Caki2 (cell line): ENCODE data around the gene PIEZO2. TPM values are rescaled to one million over a fixed set of nuclear protein-coding genes. Genes with fewer than 3 reads are reported as not detected.
"Not testable (repeated sequence)": the region's sequence is repeated elsewhere in the genome, so short reads cannot be mapped to it uniquely, and the experiment has no call there.

Source experiments
- DNase-seq: peaks from one replicate; pipeline ENCODE4 v3.0.0-alpha.2; 2015; ENCODE audit warnings: low read depth
- in situ Hi-C: cut with HindIII; loops from 2 replicates; pipeline ENCODE4 v1.10.0; 2016; ENCODE audit warnings: low sequenced_read_pairs, low pct_unique_long_range_greater_than_20kb, mixed read lengths
- total RNA-seq: library from RNA; depleted of rRNA; stranded (reverse); fragments of >200 nt; shearing (Covaris generic); gene quantifications from 2 replicates; pipeline ENCODE4 v1.2.3, GENCODE V29; 2014; ENCODE audit warnings: low replicate concordance

PIEZO2 gene
- total RNA-seq, 1 experiment from 2014 or later, result 2.8 TPM

DNA sequence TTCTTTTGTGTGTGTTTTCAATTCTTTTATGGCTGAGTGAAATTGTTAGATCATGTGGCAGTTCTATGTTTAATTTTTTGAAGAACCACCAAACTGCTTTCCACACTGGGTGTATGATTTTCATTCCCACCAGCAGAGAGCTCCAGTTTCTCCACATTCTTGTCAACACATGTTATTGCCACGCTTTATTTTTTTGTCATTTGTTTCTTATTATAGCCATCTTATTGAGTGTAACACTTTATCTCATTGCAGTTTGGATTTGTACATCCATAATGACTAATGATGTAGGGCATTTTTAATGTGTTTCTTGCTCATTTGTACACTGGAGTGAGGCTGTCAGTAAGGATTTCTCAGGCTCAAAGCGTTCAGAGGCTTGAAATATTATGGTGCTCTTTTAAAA is 184.2 kb downstream of the PIEZO2 start:
- DNase-seq, result no peak
- in situ Hi-C loops, result no loop called here

DNA sequence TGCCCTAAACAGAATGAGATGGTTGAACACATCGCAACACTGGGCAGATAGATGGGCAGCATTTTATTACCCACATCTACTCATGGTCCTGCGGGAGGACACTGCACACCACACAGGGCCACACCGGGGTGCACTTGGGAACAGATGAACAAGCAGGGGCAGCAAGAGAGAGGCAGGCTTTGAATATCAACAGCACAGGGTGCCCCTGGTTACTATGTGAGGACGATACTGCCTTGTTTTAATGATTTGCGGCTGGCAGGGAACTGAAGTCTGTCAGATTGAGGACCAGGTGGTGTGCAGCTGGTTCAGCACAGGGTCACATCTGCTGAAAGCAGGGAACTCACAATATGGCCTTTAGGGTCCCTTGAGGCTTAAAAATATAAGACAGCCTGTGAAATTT is 195.7 kb downstream of the PIEZO2 start:
- no peak for DNase-seq
- in situ Hi-C loops, result no loop called here

DNA sequence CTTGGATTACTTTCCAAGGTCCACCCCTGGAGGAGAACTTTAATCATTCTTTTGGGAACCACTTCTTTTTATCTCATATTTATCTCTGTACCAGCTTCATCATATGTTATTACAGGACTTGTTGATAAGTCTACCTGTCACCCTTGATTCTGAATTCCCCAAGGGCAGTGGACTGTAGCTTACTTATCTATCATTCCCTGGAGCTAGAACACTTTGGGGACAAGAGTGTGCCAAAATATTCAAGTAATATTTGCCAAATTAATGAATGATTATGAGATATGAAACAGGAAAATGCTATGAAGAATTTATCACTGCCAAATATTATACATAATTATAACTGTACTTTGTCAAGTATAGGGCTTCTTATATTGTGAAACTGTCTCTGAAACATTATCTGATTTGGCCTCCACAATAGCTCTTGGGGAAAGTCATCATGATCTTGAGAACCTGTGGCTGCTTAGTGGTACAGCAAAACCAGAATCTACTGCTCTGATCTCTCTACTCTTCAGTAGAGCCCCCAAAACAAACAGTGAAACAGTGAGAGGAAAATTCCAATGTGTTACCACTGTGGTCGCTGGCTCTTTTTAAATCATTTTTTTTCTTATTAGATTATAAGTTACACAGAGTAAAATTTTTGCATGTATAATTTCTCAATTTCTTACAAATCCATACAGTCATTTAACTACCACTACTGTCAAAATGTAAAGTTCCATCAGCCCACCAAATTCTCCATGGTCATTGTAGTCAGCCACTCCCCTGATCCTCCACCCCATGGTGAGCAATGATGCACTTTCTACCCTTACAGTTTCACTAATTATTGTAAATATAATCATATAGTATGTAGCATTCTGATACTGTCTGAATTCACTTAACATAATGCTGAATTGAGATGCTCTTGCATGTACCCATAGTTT is 197.5 kb downstream of the PIEZO2 start:
- in situ Hi-C loops, result no loop called here
- no peak for DNase-seq

DNA sequence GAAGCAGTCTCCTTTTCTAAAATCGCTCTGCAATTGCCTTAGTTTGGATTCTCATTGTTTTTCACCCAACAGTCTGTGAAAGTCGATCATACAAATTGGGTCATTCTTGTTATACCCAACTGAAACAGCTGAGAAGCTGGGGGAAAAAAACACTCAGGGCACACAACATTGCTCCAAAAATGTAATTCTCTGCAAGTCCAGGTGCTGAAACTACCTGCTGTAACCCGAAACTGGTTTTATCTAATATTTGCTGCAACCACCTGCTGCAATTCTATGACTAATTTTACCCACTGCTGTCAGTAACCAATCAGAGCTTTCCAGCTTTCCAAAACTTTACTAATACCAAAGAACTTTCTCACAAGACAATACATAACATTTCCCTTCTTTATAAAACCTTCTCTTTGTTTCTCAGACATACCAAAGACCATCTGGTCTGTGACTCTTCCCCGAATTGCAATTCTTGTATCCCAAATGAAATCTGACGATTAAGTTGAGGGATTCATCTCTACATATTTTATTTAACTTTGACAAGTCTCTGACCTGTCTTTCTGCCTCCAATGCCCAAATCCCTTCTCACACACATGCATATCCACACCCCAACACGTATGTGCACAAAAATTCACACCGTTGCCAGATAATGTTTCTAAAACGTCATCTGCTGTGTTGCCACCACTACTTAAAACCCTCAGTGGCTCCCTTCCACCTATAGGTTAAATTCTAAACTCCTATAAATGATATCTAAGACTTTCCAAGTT is 198.3 kb downstream of the PIEZO2 start:
- in situ Hi-C loops, result no loop called here
- no peak for DNase-seq

DNA sequence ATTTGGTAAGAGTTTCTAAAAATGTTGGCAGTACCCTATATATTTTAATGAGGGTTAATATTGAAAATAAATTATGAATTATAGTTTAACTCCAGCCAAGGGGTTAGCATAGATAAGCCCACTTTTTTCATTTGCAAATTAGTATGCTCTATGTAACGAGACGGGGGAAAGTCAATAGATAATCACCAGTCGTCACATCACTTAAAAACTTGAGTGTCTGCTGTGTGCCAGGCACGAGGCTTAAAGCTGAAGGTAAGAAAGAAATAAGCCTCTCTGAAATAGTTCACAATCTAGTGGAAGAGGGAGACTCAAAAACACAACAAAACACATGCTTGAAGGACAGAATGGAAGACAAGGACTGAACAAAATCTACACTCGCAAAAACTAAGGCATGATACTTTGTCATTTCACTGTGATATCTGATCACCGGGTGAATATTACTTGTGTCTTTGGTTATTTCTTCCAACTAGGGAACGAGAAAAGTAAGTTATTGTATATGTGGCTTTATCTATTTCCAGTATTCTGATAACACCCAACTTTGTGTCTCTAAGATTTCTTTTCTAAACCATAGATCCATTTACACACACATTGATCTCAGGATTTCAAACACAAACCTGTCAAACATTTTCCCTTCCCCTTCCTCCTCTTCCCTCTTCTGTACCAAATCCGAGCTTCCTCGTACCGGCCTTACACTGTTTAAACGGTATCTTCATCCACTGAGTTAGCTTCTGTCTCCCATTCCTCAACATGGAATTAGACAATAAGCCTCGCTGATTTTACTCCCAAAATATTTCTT is 199.1 kb downstream of the PIEZO2 start:
- in situ Hi-C loops, result no loop called here
- no peak for DNase-seq

DNA sequence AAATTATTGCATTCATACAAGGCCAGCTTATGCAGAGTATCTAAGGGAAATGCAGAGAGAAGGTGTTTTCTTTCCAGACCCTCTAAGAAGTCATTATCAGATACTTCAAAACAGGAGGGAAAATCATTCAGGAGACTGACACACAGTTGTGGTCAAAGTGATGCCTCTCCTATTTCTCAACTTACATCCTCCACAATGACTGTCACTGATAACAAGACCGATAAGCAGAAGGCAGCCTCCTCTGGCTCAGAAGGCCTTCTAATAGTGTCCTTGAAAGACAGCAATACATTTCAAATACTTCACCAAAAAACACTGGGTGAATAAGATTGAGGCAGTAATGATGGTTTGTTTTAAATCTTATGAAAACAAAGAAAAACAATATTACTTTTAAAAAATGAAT is 199.7 kb downstream of the PIEZO2 start:
- DNase-seq, result no peak
- in situ Hi-C loops, result no loop called here

DNA sequence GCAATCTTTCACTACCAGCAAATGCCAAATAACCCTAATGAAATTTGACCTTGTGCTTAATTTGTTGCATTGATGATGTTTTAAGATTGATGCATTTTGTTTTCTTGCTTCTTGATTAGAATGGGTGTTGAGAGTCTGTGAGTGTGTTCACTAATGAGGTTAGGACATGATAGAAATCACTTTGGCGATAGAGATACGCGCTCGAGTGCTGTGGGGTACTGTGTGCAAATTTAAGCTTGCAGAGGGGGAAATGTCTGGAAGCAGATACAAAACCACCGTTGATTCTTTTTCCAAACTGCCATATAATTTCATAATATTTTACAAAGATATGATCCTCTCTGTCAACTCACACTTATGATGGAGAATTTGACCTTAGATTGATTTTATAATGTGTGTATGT is 200.9 kb downstream of the PIEZO2 start:
- in situ Hi-C loops, result no loop called here
- DNase-seq, result no peak

DNA sequence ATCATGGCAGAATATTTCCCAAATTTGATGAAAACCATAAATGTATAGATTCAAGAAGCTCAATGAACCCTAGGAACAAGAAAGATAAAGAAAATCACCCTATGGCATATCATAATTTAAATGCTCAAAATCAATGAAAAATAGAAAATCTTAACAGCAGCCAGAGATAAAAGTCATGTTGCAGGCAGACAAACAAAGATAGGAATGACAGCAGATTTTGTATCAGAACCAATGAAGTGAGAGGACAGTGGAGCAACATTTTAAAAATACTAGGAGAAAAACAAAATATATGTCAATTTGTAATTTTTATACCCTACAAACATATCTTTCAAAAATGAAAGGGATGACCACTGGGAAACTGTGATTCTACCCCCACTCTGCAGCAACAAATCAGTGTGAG is 203.3 kb downstream of the PIEZO2 start:
- in situ Hi-C loops, result no loop called here
- no peak for DNase-seq

DNA sequence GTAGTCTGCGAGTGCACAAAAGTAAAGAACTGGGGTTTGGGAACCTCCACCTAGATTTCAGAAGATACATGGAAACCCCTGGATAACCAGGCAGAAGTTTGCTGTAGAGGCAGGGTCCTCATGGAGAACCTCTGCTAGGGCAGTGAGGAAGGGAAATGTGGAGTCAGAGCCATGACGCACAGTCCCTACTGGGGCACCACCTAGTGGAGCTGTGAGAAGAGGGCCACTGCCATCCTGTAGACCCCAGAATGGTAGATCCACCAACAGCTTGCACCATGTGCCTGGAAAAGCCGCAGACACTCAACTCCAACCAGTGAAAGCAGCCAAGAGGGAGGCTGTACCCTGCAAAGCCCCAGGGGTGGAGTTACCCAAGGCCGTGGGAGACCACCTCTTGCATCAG is 206.4 kb downstream of the PIEZO2 start:
- DNase-seq, result no peak
- in situ Hi-C loops, result no loop called here

DNA sequence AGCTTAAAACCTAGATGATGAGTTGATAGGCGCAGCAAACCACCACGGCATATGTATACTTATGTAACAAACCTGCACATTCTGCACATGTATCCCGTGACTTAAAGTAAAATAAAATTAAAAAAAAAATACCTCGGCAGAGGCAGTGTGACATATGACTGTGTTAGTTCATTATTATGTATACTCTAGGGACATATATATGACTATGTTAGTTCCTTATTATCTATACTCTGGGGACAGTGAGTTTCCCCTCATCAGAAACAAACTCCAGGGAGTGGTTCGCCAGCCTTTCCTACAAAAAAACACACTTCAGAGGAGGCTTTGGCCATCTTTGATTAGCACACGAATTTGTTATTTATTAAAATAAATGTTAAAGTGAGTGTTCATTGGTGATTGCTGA is 209.5 kb downstream of the PIEZO2 start:
- no peak for DNase-seq
- in situ Hi-C loops, result no loop called here

DNA sequence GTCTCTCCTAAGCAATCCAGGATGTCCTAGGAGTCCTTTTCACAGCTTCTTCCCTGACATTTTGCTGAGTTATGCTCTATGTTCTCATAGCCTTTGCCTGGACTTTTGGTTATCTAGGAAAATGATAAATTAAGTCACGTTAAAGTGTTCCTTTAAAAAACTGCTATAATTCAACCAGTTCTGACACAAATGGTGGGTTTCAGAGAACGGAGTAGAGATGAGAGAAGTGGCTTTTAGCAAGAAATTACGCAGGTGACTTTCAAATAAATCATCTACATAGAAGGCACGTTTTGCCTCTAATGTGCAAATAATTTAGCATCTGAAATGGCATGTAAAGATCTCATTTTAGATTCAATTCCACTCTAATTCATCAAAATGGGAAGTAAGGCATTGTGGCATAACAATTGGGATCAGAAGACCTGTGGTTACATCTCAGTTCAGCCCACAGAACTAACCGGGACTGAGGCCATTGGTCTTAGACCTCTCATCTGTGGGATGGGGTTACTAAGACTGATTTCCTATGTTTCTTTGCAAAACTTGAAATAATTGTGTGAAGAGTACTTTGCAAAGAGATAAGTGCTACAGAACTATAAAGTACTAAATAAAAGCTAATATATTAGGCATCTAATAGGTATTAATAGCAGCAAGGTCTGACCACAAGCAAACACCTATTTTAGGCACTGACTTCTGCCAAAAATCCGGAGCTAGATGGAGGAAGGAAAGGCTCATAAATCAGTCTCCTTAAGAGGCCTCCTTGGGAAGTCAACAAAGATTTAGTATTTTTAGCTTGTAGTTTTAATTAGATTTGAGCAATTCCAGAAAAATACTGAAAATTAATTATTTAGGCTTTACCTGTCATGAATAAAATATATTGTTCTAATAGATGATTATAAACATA is 211.4 kb downstream of the PIEZO2 start:
- no peak for DNase-seq
- in situ Hi-C loops, result no loop called here

DNA sequence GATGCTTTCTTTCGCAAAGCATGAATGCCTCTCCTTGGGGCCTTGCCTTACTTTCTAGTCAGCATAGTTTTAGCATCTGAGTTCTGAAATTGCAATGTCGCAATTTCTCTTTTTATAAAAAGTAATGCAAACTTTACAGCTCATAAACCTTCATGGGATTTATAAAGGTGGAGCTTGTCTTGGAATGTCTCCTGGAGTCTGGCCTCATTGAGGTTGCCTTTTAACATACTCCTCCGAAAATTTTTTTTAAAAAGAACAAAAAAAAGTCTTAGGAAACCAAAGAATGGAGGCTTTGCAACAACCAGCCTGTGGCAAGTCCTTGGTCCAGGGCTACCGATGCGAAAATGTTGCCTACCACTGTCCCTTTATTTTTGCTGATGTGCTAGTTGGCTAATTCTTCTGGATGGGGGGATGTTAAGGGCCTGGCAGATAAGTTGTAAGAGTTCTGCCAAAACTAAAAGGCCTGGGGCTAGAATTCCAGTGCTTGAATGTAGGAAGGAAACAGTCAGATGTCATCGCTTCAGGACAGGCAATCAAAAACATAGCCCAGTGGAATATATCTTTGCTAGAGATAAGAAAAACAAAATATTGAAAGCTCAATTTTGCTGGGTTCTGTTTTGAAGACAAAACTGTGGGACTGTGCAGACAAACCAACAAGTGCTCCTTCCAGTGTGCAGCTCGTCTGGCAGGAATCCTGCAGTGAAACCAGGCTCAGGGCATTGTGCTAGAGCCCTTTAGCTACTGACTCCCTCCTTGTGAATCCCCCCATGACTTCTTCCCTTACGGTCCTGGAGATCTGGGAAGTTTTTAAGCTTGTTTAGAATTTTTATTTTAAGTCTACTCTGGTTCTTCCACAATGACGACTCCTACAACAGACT is 213.0 kb downstream of the PIEZO2 start:
- no peak for DNase-seq
- in situ Hi-C loops, result no loop called here

DNA sequence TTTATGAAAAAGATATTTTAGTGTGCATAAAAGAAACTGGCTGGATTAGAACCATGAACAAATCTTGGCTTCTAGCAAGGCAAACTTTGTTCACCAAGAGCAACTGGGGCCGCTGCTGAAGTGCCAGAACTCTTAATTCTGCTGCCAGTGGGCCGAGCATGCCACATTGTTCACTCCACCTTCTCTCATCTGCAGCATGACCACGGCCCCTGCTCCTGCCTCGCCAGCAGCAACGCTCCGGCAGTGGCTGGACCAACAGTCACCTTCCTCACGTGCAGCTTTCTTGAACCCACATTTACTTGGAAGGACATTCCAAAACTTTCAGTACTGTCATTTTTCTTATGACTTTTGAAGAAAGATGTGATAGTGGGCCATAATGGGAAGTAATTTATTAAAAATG is 213.8 kb downstream of the PIEZO2 start:
- no peak for DNase-seq
- in situ Hi-C loops, result no loop called here

DNA sequence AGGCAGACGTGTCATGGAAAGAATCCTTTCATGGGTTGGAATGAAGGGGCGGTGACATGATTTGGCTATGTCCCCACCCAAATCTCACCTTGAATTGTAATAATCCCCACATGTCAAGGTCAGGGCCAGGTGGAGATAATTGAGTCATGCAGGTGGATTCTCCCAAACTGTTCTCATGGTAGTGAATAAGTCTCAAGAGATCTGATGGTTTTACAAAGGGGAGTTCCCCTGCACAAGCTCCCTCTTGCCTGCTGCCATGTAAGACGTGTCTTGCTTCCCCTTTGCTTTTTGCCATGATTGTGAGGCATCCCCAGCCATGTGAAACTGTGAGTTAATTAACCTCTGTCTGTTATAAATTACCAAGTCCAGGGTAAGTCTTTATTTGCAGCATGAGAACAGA is 215.7 kb downstream of the PIEZO2 start:
- DNase-seq, in situ Hi-C loops: not testable (repeated sequence)

DNA sequence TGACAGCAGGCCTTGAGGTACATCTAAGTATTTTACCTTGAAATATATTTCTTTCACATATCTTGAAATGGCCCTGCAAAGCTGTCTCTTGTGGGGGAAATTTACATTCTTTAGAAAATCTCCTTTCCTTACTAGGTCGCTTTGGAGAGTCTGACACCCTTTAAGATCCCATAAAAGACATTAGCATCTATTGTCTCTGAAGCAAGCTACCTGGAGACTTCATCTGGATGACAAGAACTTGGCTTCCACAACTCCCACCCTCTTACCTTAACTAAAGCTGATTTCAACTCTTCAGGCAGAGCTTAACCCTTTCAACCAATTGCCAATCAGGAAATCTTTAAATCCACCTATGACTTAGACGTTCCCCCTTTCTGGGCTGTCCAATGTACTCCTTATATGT is 219.3 kb downstream of the PIEZO2 start:
- in situ Hi-C loops, result no loop called here
- DNase-seq, result no peak

DNA sequence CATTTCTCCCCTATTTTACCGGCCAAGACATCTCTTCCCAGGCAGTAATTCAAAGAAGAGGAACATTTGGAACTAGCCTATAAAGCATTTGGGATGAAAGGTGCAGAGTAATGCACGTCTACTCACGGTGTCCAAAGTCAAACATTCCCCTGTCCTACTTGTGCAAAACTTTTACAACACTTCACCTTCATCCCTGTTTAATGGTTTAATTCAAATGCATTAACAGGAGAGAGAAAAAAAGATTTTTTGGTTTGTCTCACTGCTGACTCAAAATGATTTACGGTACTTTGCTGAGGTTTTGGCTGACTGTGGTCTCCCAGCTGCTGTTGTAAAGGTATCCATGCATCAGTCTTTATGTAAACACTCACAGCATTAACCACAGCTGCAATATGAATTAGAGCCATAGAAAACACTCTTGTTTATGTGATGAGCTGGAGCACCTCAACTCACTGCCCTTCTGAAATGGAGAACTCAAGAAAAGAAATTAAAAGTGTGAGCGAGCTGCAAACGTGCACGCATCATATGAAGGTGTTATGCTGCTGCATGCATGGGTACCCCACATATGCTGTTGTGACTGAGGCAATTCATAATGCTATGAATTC is 220.5 kb downstream of the PIEZO2 start:
- peak; percentile 46 for DNase-seq
- in situ Hi-C loops, result no loop called here
